PFSK-1 (cell line): ENCODE data around the gene MICB.

Experiments
- FOXP2 ChIP-seq: optimal IDR thresholded peaks from 2 replicates; pipeline ENCODE3; 2011; ENCODE audit warnings: borderline replicate concordance, control low read depth, inconsistent platforms; ENCODE audit not compliant: insufficient read depth; ENCODE audit errors: extremely low read length, extremely low read depth
- POLR2AphosphoS5 ChIP-seq: IDR thresholded peaks from 2 replicates; pipeline ENCODE4 v1.6.1; 2012; ENCODE audit warnings: low read depth, mild to moderate bottlenecking, control low read depth, low read length, moderate library complexity
- TAF1 ChIP-seq: IDR thresholded peaks from 2 replicates; pipeline ENCODE4 v1.6.1; 2012; ENCODE audit warnings: low read length, control low read depth, borderline replicate concordance; ENCODE audit not compliant: insufficient read depth
- TF ChIP-seq, protein P1 (sequence below), 2 experiments: IDR thresholded peaks; 2 replicates each; pipeline versions ENCODE4 v1.6.1 to v1.8.0; 2011 to 2012; ENCODE audit warnings: low read depth in 2 of 2, low read length in 2 of 2, control low read depth in 1 of 2, inconsistent platforms in 1 of 2, mild to moderate bottlenecking in 1 of 2, moderate library complexity in 1 of 2; ENCODE audit not compliant: insufficient read depth in 1 of 2

DNA sequence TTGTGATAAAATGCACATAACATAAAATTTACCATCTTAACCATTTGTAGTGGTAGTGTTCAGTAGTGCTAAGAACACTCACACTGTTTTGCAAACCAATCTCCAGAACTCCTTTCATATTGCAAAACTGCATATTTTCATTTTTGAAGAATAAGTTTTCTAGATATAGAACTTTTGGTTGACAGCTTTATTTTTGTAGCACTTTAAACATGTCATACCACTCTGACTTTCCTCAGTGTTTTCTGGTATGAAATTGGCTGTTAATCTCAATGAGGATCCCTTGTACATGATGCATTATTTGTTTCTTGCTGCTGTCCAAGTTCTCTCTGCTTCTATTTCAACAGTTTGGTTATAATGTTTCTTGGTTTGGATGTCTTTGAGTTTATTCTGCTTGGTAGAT, 45.1 kb upstream of the MICB start:
- TF ChIP-seq TAF1 (no peak), POLR2AphosphoS5 (no peak), FOXP2 (no peak)
- TF ChIP-seq, protein P1, sequence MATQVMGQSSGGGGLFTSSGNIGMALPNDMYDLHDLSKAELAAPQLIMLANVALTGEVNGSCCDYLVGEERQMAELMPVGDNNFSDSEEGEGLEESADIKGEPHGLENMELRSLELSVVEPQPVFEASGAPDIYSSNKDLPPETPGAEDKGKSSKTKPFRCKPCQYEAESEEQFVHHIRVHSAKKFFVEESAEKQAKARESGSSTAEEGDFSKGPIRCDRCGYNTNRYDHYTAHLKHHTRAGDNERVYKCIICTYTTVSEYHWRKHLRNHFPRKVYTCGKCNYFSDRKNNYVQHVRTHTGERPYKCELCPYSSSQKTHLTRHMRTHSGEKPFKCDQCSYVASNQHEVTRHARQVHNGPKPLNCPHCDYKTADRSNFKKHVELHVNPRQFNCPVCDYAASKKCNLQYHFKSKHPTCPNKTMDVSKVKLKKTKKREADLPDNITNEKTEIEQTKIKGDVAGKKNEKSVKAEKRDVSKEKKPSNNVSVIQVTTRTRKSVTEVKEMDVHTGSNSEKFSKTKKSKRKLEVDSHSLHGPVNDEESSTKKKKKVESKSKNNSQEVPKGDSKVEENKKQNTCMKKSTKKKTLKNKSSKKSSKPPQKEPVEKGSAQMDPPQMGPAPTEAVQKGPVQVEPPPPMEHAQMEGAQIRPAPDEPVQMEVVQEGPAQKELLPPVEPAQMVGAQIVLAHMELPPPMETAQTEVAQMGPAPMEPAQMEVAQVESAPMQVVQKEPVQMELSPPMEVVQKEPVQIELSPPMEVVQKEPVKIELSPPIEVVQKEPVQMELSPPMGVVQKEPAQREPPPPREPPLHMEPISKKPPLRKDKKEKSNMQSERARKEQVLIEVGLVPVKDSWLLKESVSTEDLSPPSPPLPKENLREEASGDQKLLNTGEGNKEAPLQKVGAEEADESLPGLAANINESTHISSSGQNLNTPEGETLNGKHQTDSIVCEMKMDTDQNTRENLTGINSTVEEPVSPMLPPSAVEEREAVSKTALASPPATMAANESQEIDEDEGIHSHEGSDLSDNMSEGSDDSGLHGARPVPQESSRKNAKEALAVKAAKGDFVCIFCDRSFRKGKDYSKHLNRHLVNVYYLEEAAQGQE (IDR thresholded peaks at IDR 0.05; ENCODE audit: insufficient read depth in 1 of 2, low read depth in 2 of 2, low read length in 2 of 2) = no peak
